ENCODE data around the gene C10orf53.

- no peak for TF ChIP-seq CTCF (IDR thresholded peaks at IDR 0.05; ENCODE audit: low read depth, low read length, poor library complexity, severe bottlenecking)
- no peak for TF ChIP-seq EZH2phosphoT487 (IDR thresholded peaks at IDR 0.05; ENCODE audit: borderline replicate concordance, low read length)
These were observed 27.5 kb upstream of the C10orf53 start for GRCh38 chr10:49651917-49652316.

Data from DOHH2 (cell line).